ENCODE results near the gene APOBEC3G.

APOBEC3G gene

DNA sequence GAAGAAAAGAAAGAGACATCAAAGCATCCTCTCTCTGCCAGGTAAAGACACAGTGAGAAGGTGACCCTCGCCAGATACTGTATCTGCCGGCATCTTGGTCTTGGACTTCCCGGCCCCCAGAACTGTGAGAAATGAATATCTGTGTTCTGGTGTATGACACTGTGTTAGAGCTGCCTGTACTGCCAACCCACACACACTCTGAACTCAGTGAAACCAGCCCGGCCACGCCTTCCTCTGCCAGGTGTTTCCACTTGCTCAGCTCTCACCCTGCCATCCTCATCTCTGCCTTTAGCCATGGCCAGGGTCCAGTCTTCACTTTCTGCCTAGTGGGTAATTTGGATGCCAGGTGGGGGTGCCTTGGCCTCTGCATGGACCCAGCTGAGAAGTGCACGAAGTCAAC lies 51.4 kb downstream of the APOBEC3G start:
- DNase-seq = no peak

DNA sequence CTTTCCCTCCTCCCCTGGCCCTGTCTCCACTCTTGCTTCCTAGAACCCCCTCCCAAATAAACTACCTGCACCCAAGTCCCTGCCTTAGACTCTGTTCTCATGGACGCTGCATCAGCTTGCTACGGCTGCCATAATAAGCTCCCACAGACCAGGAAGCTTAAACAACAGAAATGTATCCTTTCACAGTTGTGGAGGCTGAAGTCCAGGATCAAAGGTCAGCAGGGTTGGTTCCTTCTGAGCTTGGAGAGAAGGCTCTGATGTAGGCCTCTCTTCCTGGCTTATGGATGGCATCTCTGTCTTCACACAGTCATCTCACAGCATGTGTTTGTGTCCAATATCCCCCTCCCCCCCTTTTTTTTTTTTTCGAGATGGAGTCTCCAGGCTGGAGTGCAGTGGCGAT lies 52.0 kb downstream of the APOBEC3G start:
- DNase-seq = no peak

DNA sequence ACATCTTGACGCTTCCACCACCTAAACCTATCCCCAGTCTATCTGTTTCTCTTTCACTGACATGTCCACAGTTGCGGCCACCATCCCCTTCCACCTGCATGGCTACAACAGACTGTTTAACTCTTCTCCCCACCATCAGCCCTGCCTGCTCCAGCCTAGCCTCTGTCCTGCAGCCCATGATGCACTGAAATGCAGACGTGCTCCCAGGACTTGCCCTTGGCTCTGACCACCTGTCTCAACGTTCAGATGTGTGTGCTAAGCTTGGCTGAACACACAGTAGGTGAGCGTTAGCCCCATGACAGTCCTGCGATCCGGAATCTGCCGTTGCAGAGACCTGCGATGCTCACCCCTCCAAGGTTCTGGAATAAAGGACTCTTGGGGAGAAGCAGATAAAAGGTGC lies 52.7 kb downstream of the APOBEC3G start:
- no peak for DNase-seq

DNA sequence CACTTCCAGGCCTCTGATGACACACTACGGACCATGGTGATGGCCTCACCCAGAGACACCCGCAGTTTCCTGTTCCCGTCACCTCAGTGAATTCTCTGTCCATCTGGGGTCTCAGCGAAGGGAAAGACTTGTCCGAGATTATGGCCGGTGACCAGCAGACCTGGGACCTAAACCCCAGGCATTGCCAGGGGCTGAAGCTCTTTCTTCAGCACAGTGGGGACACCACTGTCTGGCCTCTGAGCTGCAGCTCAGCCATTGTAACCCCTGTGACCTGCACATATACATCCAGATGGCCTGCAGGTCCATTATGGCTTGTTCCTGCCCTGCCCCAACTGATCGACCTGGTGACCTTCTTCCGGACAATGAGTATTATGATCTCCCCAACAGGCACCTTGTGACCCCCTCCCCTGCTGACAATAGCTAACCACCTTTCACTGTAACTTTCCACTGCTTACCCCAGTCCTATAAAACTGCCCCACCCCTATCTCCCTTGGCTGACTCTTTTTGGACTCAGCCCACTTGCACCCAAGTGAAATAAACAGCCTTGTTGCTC lies 53.2 kb downstream of the APOBEC3G start:
- DNase-seq = no peak

DNA sequence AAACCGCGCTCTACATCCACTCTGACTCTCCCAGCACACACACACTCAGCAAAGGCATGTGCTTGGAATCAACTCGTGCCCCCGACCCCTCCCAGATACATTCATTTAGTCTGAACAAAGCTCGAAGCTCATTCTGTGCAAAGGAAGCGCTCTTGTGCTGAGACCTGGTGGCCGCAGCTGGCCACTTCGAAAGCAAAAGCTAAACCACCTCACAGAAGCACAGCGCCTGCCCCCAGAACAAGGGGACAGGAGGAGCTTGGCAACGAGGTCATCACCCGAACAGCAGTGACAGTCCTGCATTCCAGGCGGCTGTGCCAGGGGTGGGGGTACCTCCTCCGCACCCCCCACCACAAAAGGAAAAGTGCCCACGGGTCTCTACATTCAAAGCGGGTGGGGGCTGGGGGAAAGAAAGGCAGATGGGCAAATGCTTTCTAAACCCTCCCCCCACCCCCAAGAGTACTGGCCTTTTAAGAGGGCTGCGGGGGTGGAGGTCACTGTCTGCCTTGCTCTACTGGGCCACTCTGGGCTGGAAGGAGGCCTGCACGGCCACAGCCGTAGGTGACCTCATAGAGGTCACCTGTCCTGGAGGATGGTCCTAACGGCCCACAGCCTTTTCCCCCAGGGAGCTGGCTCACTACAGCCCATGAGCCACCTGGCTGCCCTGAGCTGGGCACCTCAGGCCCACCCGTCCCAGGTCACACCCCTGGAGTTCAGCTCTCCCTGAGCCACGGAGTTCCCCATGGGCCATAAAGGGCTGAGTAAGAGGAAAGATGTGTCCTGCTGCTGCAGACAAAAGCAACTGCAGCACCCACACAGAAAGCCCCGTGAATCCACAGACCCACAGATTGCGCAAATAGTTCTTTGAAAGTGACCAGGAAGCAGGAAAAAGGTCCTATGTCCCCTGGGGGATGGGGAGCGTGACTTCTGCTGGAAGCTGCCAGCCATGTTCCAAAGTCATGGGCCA lies 54.1 kb downstream of the APOBEC3G start:
- no peak for DNase-seq

DNA sequence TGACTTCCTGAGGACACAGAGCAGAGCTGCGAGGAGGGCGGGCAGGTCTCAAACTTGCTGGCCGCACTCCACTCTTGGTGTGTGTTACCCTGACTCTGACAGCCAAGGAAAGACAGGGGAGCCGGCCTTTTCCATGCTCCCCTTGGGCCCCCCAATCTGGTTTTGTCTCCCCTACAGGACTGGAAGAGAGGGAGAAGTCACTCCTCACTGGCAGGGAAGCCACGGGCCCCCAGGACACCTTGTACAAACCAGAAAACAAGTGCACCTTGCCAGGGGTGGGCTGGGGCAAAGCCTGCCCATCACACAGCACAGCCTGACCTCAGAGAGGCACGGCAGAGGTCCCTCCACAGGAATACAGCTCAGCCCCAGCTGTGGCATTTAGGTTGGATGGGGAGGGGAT lies 55.2 kb downstream of the APOBEC3G start:
- no peak for DNase-seq

DNA sequence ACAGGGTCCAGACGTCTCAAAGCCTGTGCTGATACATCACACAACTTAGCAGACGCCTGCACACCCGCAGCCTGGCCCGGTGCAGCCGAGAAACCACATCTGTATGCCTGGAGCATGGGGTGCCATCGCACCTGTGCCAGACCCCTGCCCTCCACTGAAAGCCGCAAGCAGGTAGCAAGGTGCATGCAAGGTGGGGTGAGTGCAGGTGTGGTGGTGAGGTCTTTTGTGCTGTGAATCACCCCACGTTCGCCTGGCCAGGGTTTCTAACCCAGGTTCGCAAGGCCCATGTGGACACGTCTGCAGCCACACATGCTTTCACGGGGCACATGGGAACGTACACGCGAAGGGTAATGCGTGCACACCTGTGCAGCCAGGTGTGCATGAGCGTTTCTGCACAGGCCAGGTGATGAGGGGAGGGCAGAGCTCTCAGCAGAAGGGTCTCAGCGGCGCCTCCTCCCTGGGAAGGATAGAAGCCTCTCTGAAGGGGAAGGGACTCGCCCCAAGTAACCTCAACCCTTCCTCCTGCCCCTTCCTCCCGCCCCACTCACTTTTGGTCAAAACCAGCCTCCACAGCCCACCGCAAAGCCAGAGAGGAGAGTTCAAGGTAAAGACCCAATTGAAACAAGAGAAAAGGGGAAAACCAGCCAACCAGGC lies 55.9 kb downstream of the APOBEC3G start:
- DNase-seq = no peak

DNA sequence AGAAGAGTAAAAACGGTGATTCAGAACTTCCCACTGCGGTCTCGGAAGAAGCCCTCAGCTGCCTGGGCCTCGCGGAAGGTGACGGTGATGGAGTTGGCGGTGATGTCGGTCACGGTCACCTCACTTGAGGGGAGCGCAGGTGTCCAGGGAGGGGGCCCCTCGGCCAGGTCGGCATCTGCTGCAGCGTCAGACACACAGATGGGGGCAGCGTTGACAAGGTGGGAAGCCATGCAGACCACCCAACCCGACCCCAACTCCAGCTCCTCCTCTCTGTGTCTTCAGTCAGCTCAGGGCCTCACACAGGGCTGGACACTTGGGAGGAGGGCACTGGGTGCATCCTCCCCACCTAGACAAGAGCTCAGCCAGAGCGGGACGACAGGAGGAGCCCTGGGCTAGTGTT lies 56.8 kb downstream of the APOBEC3G start:
- DNase-seq = no peak

DNA sequence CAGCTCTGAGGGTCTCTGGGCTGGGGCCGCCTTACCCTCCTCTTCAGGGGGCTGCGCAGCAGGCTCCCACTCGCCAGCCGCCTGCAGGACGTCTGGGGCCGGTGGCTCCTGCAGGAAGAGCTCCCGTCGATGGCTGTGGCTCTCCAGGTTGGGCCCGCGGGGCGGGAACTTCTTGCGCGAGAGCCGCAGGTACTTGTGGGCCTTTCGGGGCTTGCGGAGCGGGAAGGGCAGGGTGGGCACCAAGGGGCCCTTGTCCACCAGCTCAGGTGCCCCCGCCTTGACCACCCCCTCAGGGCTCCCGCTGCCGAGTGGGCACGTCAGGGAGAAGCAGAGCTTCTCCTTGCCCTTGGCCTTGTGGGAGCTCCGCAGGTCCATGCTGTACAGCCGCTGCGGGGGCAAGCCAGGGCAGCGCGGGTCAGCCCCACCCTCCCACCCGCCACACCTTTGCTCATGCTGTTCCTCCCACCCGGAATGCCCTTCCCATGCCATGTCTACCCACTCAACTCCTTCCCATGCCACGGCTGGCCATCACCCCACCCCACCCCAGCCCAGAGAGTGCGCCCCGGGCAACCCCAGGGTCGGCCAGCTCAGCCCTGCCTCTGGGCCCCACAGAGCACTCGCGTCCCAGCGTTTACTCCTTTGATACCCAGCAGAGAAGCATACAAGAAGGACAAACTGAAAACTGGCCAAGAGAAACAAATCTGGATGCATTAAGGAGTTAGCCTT lies 57.5 kb downstream of the APOBEC3G start:
- no peak for DNase-seq

DNA sequence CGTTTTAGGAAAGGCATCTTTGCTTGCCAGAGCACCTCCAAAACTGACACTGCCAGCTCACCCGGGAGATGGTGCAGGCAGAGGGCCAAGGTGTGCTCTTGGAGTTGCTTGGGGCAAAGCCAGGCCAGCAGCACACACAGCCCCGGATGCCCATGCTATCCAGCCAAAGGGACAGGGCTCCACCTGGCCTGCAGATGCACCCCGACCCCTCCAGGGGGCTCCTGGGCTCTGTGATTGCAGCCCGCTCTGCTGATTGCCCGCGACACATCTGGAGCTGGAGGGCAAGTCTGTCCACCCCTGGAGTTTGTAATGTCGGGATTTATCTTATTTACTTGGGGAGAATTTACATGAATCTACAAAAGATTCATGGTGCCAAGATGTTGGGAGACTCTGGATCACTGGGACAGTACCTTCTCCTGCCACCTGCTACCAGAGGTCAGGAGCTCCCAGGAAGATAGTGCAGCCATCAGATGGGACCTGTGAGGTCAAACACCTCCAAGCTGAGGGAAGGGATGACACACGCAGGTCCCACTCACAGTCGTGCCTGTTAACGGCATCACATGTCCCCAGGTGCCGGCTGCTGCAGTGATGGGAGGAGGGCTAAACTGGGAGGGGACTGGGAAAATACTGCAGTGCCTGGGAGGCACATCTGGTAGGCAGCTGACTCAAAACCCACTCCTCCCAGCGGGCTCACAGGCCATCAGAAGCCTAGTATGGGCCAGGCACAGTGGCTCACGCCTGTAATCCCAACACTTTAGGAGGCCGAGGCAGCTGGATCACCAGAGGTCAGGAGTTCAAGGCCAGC lies 58.2 kb downstream of the APOBEC3G start:
- DNase-seq = no peak

DNA sequence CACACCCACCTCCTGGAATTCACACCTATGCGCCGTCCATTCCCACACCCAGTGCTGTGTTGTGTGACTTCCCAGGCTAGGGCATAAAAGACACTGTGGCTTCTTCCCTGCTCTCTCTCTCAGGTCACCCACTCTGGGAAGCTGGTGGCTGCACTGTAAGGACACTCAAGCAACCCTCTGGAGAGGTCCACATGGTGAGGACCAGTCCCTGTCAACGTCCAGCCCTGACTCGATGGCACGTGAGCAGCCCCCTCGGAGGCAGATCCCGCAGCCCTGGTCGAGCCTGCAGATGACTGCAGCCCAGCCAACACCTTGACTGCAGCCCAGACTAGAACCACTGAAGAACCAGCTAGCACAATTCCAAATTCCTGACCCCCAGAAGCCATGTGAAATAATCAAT lies 59.2 kb downstream of the APOBEC3G start:
- no peak for DNase-seq

Data from bone marrow (tissue), 2 donors.